ENCODE data around the gene POLR3F.
"Not testable (repeated sequence)": the region's sequence is repeated elsewhere in the genome, so short reads cannot be mapped to it uniquely, and the experiment has no call there.

Gene POLR3F

GRCh38 chr20:18466894-18467730 lies at the start of gene POLR3F, which contains the start of gene DZANK1:
Gene POLR3F (plus strand): TSS chr20:18467390. CDS start chr20:18467507, 117 bp downstream.
Gene DZANK1 (minus strand): TSS chr20:18467030. CDS start chr20:18465358, 1,672 bp downstream.
- peak; percentile 95 for DNase-seq

- no peak for DNase-seq
Measured at GRCh38 chr20:18421608-18422007, 45.6 kb upstream of the POLR3F start.

- DNase-seq, result no peak
Measured at GRCh38 chr20:18427214-18427613, 40.0 kb upstream of the POLR3F start.

- DNase-seq, result no peak
Measured at GRCh38 chr20:18428490-18429173, 38.6 kb upstream of the POLR3F start.

- no peak for DNase-seq
Measured at GRCh38 chr20:18430172-18430826, 36.9 kb upstream of the POLR3F start.

- DNase-seq, result no peak
Measured at GRCh38 chr20:18431206-18431605, 36.0 kb upstream of the POLR3F start.

GRCh38 chr20:18436847-18437246 lies 30.3 kb upstream of the POLR3F start:
- DNase-seq, result no peak

GRCh38 chr20:18440403-18440802 lies 26.8 kb upstream of the POLR3F start:
- DNase-seq, result no peak

GRCh38 chr20:18443886-18444285 lies 23.3 kb upstream of the POLR3F start:
- no peak for DNase-seq

- DNase-seq, result no peak
Measured at GRCh38 chr20:18456600-18456999, 10.6 kb upstream of the POLR3F start.

GRCh38 chr20:18465536-18466200 lies 1.5 kb upstream of the POLR3F start:
- no peak for DNase-seq

- DNase-seq, result no peak
Measured at GRCh38 chr20:18466574-18466893, 656 bp upstream of the POLR3F start.

- no peak for DNase-seq
Measured at GRCh38 chr20:18477218-18477617, 10.0 kb downstream of the POLR3F start.

GRCh38 chr20:18477821-18478220 lies 10.6 kb downstream of the POLR3F start:
- DNase-seq, result no peak

GRCh38 chr20:18481596-18481995 lies 14.4 kb downstream of the POLR3F start:
- DNase-seq, result no peak

GRCh38 chr20:18488301-18488700 lies 21.1 kb downstream of the POLR3F start:
- no peak for DNase-seq

- no peak for DNase-seq
Measured at GRCh38 chr20:18496042-18496441, 28.9 kb downstream of the POLR3F start.

GRCh38 chr20:18496740-18497592 lies 29.8 kb downstream of the POLR3F start, which contains the start of gene RBBP9:
Gene RBBP9 (minus strand): TSS chr20:18497225. CDS start chr20:18497167, 58 bp downstream.
- DNase-seq, result peak; percentile 81

- no peak for DNase-seq
Measured at GRCh38 chr20:18497603-18498002, 30.4 kb downstream of the POLR3F start.

- DNase-seq, result not testable (repeated sequence)
Measured at GRCh38 chr20:18501672-18502071, 34.5 kb downstream of the POLR3F start.

- no peak for DNase-seq
Measured at GRCh38 chr20:18504479-18505060, 37.4 kb downstream of the POLR3F start.

- no peak for DNase-seq
Measured at GRCh38 chr20:18506744-18507143, 39.6 kb downstream of the POLR3F start.
